ENCODE results near the gene ADSS1.

ADSS1 gene

DNA sequence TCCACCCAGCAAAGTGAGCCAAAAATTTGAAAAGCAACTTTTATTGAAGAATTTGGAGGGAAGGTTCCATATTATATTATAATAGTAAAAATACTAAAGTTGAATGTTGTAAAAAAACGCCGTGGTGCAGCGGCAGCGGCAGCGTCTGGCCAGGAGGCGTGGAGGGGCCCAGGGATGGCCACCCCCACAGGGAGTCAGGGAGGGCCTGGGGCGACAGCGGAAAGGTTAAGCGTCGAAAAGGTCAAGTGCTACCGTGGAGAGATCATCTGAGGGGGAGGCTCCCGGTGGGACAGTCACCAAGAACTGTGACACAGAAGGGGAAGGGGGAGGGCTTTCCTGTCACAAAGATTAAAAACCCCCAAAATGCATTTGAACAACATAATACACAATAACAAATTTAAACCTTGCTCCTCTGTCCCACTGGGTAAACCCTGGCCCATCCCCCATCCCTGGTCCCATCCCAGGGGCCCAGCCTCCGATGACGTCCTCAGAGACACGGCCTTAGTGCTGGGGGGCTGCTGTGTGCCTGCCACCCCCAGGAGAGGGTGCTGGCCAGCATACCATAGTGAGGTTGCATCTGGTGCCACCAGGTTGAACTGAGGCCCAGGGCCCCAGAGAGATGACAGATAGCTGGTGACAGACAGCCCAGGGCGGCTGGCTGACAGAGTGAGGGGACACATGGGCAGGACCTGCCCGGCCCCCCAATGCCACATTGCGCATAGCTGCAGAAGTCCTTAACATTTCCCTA, 45.5 kb downstream of the ADSS1 start:
- no peak for DNase-seq (ENCODE audit: low read depth, low spot score)

DNA sequence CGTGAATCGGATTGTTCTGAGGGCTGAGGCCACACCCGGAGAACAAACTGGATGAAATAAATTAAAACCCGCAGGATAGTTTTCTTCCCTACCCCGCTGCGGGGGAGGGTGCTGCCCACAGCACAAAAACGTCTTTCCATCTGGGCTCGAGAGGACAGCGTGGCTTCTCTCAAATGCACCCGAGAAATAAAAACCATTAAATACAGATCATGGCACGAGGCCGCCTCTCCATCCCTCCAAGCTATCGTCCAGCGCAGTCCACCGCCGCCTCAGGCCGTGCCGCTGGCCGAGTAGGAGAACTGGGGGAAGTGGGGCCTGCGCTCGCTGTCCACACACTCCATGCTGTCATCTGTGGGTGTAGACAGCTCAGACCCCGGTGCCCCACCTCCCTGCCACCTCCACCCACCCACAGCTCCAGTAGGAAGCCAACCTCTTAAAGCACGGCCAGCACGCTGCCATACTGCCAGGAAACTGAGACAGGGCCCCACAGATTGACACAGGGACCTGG, 46.1 kb downstream of the ADSS1 start:
- no peak for DNase-seq (ENCODE audit: low read depth, low spot score)

DNA sequence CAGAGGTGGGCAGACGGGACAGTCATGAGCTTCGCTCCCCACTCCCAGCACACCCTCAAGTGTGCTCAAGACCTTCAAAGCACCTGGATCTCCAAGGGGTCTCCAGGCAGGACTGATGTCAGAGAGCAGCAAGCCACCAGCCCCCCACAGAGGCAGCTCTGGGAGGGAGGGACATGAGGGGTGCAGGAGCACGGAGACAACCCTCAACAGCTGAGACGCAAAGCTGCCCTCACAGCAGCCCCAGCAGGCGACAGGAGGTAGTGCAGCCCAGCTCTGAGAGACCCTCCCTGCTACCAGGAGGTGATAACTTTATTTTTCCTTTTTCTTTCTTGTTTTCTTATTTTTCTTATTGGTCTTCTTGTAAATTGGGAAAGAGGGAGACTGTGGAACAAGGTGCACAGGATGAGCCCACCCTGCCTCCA, 46.8 kb downstream of the ADSS1 start:
- no peak for DNase-seq (ENCODE audit: low read depth, low spot score)

DNA sequence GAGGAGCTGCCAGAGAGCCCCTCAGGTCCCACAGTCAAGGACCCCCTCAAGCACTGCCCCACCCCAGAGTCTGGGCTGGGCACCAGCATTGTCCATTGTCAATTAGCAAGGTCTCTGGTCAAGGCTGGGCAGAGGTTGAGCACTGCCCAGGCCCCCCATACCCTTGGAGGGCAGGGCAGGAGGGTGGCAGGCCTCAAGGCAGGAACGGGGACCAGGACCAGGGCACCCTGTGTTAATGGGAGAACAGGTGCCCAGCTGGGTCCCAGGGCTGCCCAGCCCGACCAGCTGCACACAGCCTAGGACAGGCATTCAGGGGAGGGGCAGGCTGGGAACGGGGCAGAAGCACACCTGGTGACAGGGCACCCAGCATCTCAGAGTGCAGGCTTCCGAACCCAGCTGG, 47.3 kb downstream of the ADSS1 start:
- no peak for DNase-seq (ENCODE audit: low read depth, low spot score)

DNA sequence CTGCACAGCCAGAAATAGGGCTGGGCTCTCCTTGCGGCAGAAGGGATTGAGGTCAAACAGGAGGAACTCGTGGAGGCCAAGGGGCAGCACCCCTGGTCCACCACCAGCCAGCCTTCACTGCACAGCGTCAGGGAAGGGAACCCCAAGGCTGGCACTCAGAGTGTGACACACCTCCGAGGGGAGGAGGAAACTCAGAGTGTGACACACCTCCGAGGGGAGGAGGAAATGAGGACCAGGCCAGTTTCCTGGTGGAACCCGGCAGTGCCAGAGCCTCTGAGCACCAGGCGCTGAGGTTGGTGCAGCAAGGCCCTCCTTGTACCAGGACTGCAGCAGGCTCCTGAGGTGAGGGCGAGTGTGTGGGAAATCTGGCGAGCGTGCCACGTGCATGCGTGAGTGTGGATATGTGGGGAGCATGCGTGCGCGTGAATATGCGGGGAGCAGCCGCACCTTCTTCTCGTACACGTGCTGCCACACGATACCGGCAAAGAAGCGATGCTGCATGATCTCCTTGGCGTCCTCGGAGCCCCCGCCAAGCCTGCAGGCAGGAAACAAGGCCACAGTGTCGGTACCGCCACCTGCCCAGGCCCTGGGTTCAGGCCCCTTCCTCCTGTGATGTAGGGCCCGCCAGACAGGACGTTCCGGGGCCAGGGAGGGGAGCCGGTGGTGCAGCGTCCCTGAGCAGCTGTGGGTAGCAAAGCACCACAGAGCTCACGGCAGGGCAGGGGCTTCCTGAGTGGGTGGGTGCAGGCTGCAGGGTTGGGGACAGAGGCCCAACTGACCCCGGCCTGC, 48.1 kb downstream of the ADSS1 start:
- no peak for DNase-seq (ENCODE audit: low read depth, low spot score)

DNA sequence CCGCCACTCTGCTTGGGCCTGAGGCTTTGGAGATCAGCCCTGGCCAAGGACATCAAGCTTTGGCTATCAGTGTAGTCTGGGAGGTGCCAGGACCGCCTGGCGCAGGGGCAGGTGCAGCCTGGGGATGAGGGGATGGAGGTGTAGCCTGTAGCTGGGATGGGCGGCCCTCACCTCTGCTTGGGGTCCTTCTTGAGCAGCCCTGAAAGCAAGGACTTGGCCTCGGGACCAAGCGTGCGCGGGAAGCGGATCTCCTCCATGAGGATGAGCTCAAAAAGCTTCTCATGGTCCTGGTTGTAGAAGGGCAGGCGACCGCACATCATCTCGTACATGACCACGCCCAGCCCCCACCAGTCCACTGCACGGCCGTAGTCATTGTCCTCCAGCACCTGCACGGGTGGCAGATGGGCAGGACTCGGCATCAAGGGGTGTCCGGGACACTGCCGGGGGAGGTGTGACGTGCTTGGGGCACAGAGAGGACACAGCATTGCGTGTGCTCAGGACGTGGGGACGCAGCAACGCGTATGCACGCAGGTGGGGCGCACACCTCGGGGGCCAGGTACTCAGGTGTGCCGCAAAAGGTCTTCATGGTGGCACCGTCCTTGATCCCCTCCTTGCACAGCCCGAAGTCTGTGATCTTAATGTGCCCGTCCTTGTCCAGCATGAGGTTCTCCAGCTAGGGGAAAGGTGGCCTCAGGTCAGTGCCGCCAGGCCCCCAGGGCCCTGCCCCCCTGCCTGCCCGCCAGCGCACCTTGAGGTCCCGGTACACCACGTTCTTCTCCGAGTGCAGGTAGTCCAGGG, 48.9 kb downstream of the ADSS1 start:
- DNase-seq (ENCODE audit: low read depth, low spot score), result no peak

DNA sequence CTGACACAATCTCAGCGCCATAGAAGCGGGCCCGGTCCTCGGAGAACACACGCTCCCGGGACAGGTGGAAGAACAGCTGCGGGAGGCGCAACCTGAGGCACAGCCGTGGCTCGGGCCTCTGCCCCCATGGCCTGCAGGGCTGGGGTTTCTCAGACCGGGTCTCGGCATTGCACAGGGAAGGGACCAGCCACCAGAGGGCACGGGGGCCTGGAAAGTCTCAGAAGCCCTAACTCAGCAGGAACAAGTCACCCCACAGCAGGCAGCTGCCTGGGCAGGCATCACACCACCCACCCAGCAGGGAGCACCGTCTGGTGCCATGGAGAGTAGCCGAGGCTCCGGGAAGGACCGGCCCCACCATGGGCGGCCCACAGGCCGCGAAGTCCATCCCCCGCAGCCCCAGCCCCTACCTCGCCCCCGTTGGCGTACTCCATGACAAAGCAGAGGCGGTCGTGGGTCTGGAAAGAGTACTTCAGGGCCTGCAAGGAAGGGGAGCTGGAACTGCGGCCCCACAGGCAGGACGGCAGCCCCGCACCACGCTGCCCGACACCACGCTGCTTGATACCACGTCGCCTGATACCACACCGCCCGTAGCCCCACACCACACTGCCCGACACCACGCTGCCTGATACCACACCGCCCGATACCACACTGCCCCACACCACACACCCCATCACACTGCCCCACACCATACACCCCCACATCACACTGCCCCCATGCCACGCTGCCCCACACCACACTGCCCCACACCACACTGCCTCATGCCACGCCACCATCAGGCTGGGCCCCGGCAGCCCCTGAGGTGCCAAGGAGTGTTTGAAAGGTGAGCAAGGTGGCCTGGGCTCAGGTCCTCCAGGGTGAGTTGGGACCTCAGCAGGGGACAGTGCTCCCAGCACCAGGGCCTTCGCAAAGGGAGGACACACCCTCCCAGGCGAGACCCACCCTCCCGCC, 49.8 kb downstream of the ADSS1 start:
- no peak for DNase-seq (ENCODE audit: low read depth, low spot score)

DNA sequence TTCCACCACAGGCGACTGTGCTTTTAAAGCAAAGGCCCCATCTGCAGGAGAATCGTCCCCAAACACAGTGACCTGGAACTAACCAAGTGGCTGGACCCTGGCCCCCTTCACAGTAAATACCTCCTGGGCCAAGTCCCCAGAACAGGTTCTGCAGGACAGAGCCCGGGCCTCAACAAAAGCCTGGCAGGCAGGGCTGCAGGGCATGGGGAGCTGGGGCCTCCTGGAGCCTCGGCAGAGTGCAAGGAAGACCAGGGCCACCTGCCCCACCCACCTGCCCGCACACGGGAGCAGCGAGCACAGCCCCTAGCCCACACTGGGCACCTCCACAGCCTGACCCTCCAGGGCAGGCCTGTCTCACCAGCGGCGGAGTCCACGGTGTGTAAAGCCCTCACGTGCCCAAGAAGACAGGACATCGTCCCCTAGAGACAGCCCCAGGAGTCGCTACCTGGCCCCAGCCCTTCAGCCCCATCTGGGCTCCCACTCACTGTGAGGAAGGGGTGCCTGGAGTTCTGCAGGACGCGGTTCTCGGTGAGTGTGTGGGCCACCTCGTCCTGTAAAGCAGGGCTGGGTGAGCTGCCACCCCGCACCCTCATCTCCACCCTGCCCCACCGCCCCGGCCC, 50.5 kb downstream of the ADSS1 start:
- no peak for DNase-seq (ENCODE audit: low read depth, low spot score)

DNA sequence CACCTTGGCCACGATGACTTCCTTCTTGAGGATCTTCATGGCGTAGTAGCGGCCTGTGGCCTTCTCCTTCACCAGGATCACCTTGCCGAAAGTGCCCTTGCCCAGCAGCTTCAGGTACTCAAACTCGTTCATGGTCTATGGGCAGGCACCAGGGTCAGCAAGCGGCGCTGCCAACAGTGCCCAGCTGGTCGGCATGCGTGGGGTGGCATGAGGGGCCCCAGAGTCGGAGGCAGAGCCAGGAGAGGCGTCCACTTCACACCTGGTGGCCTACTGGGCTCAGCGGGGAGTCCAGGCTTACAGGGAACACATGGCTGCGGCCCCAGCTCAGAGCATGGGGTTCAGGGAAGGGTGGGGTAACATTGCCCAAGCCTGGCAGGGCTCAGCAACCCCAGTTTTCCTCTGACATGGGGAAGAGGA, 51.1 kb downstream of the ADSS1 start:
- DNase-seq (ENCODE audit: low read depth, low spot score), result no peak

DNA sequence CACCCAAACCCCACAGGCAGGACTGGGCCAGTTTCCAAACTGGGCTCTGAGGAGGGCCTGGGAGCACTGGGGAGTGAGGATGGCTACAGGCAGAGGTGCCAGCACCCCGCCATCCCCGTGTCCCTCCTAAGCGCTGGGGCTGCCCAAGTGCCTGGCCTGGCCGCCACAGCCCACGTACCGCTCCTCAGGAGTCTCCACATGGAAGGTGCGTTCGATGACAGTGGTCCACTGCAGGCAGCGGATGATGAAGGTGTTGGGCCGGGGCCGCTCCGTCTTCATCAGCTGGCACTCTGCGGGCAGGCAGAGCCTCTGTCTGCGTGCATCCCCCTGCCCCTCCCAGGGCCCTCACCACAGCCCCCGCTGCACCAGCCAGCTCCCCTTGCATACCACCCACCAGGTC, 52.5 kb downstream of the ADSS1 start:
- no peak for DNase-seq (ENCODE audit: low read depth, low spot score)

DNA sequence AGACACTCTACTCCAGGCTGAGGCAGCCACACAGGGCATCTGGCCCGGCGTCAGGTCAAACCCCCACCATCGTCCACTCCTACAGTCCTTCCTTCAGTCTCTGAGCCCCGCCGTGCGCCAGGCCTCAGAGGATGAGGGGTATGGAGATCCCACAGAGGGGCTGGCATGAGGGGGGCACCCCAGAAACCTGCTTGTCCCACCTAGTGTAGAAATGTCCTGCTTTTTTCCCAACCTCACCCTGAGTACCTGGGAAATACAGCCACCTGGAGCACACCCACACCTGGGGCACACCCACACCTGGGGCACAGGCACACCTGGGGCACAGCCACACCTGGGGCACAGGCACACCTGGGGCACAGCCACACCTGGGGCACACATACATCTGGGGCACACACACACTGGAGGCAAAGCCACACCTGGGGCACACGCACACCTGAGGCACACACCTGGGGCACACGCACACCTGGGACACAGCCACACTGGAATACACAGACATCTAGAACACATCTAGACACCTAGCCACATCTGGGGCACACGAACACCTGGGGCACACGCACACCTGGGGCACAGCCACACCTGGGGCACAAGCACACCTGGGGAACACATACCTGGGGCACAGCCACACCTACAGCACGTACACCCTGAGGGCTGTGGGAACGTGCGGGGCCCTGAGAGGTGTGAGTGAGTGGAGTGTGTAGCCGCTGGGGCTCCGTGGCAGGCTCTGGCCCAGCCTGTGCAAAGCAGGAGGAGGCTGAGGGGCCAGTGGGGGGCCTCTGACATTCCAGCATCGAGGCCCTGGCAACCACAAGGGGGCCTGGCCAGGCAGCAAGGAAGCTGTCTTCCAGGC, 53.2 kb downstream of the ADSS1 start:
- no peak for DNase-seq (ENCODE audit: low read depth, low spot score)

DNA sequence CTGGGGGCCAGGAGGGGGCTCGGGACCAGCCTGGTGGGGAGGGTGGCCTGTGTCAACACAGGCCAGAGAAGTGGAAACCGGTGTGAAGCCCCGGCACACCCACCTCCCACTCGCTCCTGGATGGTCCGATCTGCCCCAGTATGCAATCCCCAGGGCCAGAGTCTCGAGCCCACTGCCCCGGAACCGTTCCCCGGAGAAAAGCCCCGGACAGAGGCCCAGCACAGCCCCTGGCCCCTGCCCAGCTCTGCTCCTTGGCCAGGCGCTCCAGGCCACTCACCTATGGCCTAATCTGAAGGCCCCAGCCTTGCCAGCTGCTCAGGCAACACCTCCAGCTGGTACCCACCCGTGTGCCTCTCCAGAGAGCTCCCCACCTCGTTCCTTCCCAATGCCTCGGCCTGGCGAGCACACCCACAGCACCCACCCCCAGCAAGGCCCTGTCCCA, 53.8 kb downstream of the ADSS1 start:
- no peak for DNase-seq (ENCODE audit: low read depth, low spot score)

DNA sequence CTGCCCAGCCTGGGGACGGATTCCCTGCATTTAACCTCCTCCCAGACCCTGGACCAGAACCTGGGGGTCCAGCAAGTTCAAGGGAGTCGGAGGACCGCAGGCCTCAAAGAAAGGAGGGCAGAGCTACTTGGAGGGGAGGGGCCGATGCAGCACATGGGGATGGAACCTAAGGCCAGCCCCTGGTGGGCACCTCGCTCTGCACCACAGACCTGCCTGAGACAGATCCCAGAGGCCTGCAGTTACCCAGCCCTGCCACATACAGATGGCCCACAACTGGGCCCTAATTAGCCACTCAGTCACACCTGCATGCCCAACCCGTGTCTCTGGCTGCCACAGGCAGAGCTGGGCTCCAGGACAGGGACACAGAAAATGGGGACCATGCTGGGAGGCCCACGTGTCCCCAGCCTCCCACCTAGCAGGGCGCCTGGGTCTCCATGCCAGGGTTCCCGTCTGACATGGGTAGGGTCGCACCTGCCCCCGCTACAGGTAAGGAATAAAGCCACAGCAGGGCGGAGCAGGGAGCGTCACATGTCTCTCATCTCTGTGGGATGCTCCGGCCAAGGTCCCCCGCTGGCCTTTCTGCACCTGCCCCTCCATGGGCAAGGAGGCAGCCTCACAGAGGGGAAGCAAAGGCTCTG, 54.8 kb downstream of the ADSS1 start:
- DNase-seq (ENCODE audit: low read depth, low spot score), result no peak

DNA sequence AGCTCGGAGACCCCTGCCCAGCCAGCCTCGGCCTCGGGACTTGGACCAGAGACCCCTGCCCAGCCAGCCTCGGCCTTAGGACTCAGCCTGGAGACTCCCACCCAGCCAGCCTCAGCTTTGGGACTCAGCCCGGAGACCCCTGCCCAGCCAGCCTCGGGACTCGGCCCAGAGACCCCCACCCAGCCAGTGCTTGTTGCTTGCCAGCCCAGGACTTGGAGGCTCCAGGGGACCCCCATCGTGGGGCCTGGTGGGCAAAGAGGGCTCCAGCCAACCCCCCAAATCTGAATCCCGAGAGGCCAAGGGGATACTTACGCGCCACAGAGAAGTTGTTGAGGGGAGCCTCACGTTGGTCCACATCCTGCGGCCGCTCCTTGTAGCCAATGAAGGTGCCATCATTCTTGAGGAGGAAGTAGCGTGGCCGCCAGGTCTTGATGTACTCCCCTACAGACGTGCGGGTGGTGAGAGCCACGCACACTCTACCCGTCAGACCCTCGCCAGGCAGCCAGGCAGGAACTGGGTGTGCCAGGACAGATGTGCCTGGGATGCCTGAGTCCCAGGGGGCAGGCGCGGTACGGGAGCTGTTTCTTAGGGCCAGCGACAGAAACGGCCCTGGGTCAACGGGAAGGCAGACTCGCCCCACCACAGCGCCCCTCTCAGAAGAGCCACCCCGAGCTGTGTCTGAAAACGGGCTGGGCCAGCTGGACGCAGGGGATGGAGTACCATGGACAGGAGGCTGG, 55.9 kb downstream of the ADSS1 start:
- no peak for DNase-seq (ENCODE audit: low read depth, low spot score)

DNA sequence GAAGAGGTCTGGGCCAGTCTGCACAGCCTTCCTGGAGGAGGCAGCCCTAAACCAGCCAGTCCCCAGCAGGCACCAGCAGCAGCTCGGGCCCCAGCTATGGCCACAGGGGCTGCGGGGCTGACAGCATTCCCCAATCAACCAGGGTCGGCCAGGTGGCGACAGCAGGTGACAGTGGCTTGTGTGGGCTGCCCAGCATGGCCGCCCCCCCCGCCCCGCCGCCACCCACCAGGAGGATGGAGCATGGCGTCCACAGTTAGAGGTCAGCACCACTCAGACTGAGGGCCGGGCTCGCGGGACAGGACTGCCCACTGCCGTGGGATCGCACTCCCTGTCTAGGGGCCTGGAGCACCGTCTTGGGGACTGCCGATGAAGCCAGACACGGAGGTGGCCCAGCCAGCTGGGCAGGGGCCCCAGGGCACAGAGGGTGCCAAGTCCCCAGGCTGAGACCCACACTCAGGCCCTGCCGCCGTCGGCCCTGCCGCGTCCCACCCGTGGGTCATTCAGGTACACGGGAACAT, 56.5 kb downstream of the ADSS1 start:
- no peak for DNase-seq (ENCODE audit: low read depth, low spot score)

DNA sequence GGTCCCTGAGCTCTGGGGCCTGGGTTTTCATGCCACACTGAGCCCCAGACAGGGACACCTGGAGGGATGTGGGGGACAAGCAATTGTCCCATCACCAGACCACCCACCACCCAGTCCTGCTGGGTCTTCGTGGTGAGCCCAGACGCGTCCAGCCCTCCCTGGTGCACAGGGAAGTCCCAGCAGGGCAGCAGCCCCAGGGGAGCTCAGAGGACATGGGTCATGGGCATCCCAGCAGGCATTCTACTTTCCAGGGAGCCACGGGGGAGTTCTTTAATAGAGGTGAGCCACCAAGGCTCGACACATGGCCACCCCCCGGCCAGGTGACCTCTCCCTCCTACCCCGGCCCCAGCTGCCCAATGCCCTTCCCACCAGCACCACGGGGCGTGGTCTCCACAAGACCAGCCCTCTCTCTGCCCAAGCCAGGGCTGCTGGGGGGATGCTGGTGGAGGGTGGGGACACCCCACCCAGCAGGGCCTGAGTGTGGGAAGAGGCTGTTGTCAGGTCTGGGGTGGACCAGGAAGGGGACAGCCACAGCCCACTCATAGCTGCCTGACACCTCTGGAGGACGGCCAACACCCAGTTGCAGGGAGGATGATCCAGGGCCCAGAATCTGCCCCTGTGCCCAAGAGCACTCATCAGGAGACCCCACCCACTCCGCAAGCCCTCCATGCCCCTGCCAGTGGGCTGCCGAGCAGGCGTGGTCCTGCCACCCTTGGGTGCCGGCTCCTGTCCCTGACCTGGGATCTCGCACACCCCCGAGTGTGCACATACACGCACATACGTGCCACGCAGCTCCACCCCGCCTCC, 57.4 kb downstream of the ADSS1 start:
- DNase-seq (ENCODE audit: low read depth, low spot score), result no peak

DNA sequence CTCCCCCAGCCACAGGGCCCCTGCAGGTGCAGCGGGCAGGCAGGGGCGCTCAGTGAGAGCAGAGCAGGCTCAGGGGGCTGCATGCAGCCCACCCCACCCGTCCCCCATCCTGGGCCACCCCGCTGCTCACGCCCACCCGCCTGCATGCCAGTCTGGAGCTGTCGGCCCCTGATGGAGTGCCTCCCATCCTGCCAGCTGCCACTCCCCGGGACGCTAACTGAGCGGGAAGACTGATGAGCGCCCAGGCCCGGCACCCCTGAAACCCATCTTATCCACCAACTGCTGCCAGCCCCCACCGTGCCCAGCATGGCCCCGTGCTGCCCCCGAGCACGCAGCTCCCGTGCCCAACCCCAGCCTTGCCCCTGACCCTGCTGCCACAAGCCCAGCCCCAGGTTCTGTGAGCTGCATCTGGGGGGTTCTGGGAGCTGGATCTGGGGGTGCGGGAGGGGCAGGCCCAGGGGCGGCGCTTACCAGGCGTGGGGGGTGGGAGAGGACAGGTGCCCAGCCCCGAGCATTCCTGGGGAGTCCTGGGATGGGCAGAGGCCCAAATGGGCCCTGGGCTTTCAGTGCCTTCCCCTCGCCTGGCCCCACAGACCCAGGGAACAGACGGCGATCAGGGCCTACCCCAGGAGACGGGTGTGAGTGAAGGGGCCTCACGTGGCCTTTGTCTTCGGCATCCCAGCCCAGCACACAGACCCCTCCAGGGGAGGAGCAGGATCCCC, 58.2 kb downstream of the ADSS1 start:
- DNase-seq (ENCODE audit: low read depth, low spot score), result no peak
